Body of pancreas (tissue), 4 donors: ENCODE measurements around the gene LPCAT1. TPM values are rescaled to one million over a fixed set of nuclear protein-coding genes. Genes with fewer than 3 reads are reported as not detected.

ENCODE experiments used
- ATAC-seq: fragments of 150-250 bp; one replicate; pipeline ENCODE4 v1.9.1; 2016
- DNase-seq, 4 donors: peaks; one replicate each; pipeline ENCODE4 v3.0.0-alpha.2; 2019
- H3K27ac ChIP-seq, 4 donors: fragments of 200-600 bp; sonication (generic); 1 replicate in 3 of 4; 2 replicates in 1 of 4; pipeline versions ENCODE4 v1.5.1 to v1.6.1; 2016 to 2019; ENCODE audit warnings: mild to moderate bottlenecking in 1 of 4, mixed read lengths in 1 of 4, moderate library complexity in 1 of 4
- H3K27me3 ChIP-seq, 2 donors: fragments of 200-600 bp; sonication (generic); one replicate each; pipeline ENCODE4 v1.6.0; 2016; ENCODE audit warnings: mild to moderate bottlenecking in 1 of 2
- H3K36me3 ChIP-seq, 2 donors: fragments of 200-600 bp; sonication (generic); replicated peaks in 1 of 2; 2 replicates each; pipeline ENCODE4 v1.5.1; 2016; ENCODE audit warnings: low read depth in 2 of 2; ENCODE audit not compliant: insufficient read depth in 1 of 2
- H3K4me1 ChIP-seq: fragments of 200-600 bp; sonication (generic); one replicate; pipeline ENCODE4 v1.6.0; 2016
- H3K4me3 ChIP-seq, 2 donors: fragments of 200-600 bp; sonication (generic); 1 replicate in 1 of 2; 2 replicates in 1 of 2; pipeline ENCODE4 v1.5.1; 2016 to 2019
- H3K9me3 ChIP-seq, 3 donors: fragments of 200-600 bp; sonication (generic); 1 replicate in 2 of 3; 2 replicates in 1 of 3; pipeline ENCODE4 v1.5.1; 2016
- CTCF ChIP-seq, 7 experiments: fragments of 450-650 bp in 4 of 7; fragments of 200-600 bp in 3 of 7; sonication (generic) in 3 of 7; IDR thresholded peaks; one replicate each; pipeline ENCODE4 v1.5.1; 2016 to 2019; ENCODE audit warnings: antibody characterized with exemption in 7 of 7
- POLR2A ChIP-seq, 3 donors: fragments of 450-650 bp; IDR thresholded peaks; one replicate each; pipeline ENCODE4 v1.6.1; 2016; ENCODE audit warnings: antibody characterized with exemption in 3 of 3, mild to moderate bottlenecking in 2 of 3
- WGBS, 2 donors: methylation state at CpG; one replicate each; pipeline ENCODE4 v1.1.5; 2017; 5-methylcytosine and 5-hydroxymethylcytosine counted together
- intact Hi-C: fragments of 100-400 bp; cut with DNase I; formaldehyde crosslinking; loops from one replicate; pipeline ENCODE4 v1.15.1; 2023
- total RNA-seq, 2 donors: library from RNA; depleted of rRNA; stranded (reverse); fragments of >200 nt; gene quantifications; one replicate each; pipeline ENCODE4 v1.1.0, GENCODE V29; 2016

Gene LPCAT1
- total RNA-seq, 2 donors from 2014 or later = 17.1 to 21.5 TPM

- Histone ChIP-seq H3K27me3 (no peaks in the 10 kb centered on the region), H3K27ac (no peak overlapping the region), H3K4me1 (no peaks in the 10 kb centered on the region), H3K4me3 (no peak overlapping the region), H3K9me3 (no peaks in the 10 kb centered on the region), H3K36me3 (no peaks in the 10 kb centered on the region)
- WGBS, 2 donors = 92 to 97% methylated on average over 20 of the region's 20 CpGs
- DNase-seq (peak in 2 of 4 donors; percentile 3 to 4), ATAC-seq (no peak)
- intact Hi-C loops = no loop called here
- TF ChIP-seq POLR2A (IDR thresholded peaks at IDR 0.05) = no peak
- TF ChIP-seq CTCF (IDR thresholded peaks at IDR 0.05) = no peak
Observed at GRCh38 chr5:1511048-1511447, 12.7 kb downstream of the LPCAT1 start.

- Histone ChIP-seq H3K27me3 (no peaks in the 10 kb centered on the region), H3K4me1 (no peaks in the 10 kb centered on the region), H3K4me3 (no peak overlapping the region), H3K27ac (no peak overlapping the region), H3K36me3 (no peaks in the 10 kb centered on the region), H3K9me3 (no peaks in the 10 kb centered on the region)
- ATAC-seq (no peak), DNase-seq (peak; percentile 1 to 7 (median 5))
- TF ChIP-seq POLR2A (IDR thresholded peaks at IDR 0.05) (no peak), CTCF (IDR thresholded peaks at IDR 0.05) (no peak)
- WGBS, 2 donors = 78 to 96% methylated on average over 3 to 11 of the region's 11 CpGs
- intact Hi-C loops = no loop called here
Observed at GRCh38 chr5:1510631-1511030, 13.1 kb downstream of the LPCAT1 start.

GRCh38 chr5:1510151-1510561, 13.6 kb downstream of the LPCAT1 start:
- TF ChIP-seq CTCF (IDR thresholded peaks at IDR 0.05) (no peak), POLR2A (IDR thresholded peaks at IDR 0.05) (no peak)
- Histone ChIP-seq H3K9me3 (no peaks in the 10 kb centered on the region), H3K27ac (no peak overlapping the region), H3K4me1 (no peaks in the 10 kb centered on the region), H3K27me3 (no peaks in the 10 kb centered on the region), H3K36me3 (no peaks in the 10 kb centered on the region), H3K4me3 (no peak overlapping the region)
- 91 to 93% methylated on average over 18 of the region's 18 CpGs for WGBS, 2 donors
- intact Hi-C loops = no loop called here
- DNase-seq (no peak), ATAC-seq (no peak)

GRCh38 chr5:1509346-1510085, 14.2 kb downstream of the LPCAT1 start:
- no peak for ATAC-seq
- intact Hi-C loops = no loop called here
- H3K27ac ChIP-seq = no peak overlapping the region
- TF ChIP-seq CTCF (IDR thresholded peaks at IDR 0.05) (no peak), POLR2A (IDR thresholded peaks at IDR 0.05) (no peak)
- peak in 1 of 4 donors; percentile 4 for DNase-seq
- H3K36me3 ChIP-seq = no peaks in the 10 kb centered on the region
- no peaks in the 10 kb centered on the region for H3K4me1 ChIP-seq
- no peak overlapping the region for H3K4me3 ChIP-seq
- H3K27me3 ChIP-seq = no peaks in the 10 kb centered on the region
- H3K9me3 ChIP-seq = no peaks in the 10 kb centered on the region
- WGBS, 2 donors = 89 to 91% methylated on average over 30 of the region's 30 CpGs
